Uterus (tissue), 4 donors: ENCODE results near the gene NT5C1A. TPM values are rescaled to one million over a fixed set of nuclear protein-coding genes. Genes with fewer than 3 reads are reported as not detected.
A peak's percentile ranks its signal among the peaks of the same experiment; 100 is the strongest.

Experiments used
- DNase-seq, 2 donors: peaks; one replicate each; pipeline ENCODE4 v3.0.0-alpha.2; 2019 to 2020
- H3K27ac ChIP-seq, 2 donors: fragments of 200-600 bp; sonication (generic); 1 replicate in 1 of 2; 2 replicates in 1 of 2; pipeline ENCODE4 v1.5.1; 2016 to 2018
- H3K27me3 ChIP-seq, 2 donors: fragments of 200-600 bp; sonication (generic); one replicate each; pipeline ENCODE4 v1.5.1; 2018 to 2019; ENCODE audit warnings: control low read depth in 1 of 2
- H3K36me3 ChIP-seq, 2 donors: fragments of 200-600 bp; sonication (generic); one replicate each; pipeline ENCODE4 v1.5.1; 2019; ENCODE audit warnings: control low read depth in 1 of 2
- H3K4me1 ChIP-seq, 2 donors: fragments of 200-600 bp; sonication (generic); one replicate each; pipeline ENCODE4 v1.5.1; 2018 to 2019; ENCODE audit warnings: control low read depth in 1 of 2
- H3K4me3 ChIP-seq, 2 donors: fragments of 200-600 bp; sonication (generic); 1 replicate in 1 of 2; 2 replicates in 1 of 2; pipeline ENCODE4 v1.5.1; 2018 to 2019; ENCODE audit warnings: mild to moderate bottlenecking in 1 of 2
- H3K9me3 ChIP-seq, 2 donors: fragments of 200-600 bp; sonication (generic); one replicate each; pipeline ENCODE4 v1.5.1; 2019; ENCODE audit warnings: control low read depth in 1 of 2
- CTCF ChIP-seq, 4 experiments: fragments of 200-600 bp in 2 of 4; fragments of 450-650 bp in 2 of 4; sonication (generic) in 2 of 4; IDR thresholded peaks; one replicate each; pipeline ENCODE4 v1.5.1; 2016 to 2019; ENCODE audit warnings: antibody characterized with exemption in 4 of 4, mild to moderate bottlenecking in 2 of 4, moderate library complexity in 1 of 4
- POLR2A ChIP-seq, 2 donors: fragments of 450-650 bp; IDR thresholded peaks; one replicate each; pipeline ENCODE4 v1.6.1; 2016; ENCODE audit warnings: antibody characterized with exemption in 2 of 2, mild to moderate bottlenecking in 1 of 2, moderate library complexity in 1 of 2
- intact Hi-C: fragments of 100-400 bp; cut with DNase I; formaldehyde crosslinking; loops from one replicate; pipeline ENCODE4 v1.15.1; 2023; ENCODE audit warnings: low total_unique reads
- total RNA-seq, 4 donors: library from RNA; depleted of rRNA in 3 of 4; stranded (reverse); fragments of >200 nt in 3 of 4; gene quantifications; one replicate each; pipeline versions ENCODE4 v1.1.0 to v1.2.4, GENCODE V29; 2014 to 2023
- donor health status: DM: yes; HTN: yes; CAD: no.

NT5C1A gene
- 1 to 10 TPM in 2 of 4 donors, not detected in 2; 1.1 to 1.8 TPM for total RNA-seq

DNA sequence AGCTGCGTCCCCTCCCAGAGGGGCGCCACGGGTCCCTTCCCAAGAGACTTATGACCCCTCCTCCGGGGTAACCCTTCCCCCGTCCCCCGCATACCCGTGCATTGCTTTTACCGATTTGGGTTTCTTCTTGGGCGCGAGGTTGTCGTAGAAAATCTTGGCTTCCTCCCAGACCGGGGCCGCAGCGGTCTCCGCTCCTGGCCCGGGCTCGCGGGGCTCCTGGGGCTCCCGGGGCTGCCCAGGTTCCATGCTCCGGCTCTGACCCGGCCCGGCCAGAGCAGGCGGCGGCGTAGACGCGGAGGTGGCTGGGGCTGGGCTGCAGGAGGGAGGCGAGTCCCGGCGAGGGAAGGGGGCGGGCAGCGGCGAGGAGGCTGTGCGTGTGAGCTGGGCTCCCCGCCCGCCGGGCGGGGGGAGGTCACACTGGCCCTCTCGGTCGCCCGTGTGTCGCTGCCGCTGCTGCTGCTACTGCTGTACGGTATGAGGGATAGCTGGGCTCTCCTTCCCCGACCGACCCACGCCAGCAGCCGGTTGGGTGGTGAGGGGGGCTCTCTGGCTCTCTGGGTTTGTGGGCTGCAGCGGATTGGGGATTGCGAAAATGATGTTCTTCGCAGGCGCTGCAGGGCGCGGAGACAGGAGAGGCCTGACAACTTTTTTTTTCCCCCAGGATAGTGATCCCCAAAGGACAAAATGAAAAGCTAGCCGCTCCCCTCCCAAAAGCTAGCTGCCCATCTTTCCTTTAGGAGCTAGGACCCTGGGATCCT lies at the start of gene NT5C1A:
Gene NT5C1A (minus strand): TSS at position 315 of the 758 bp plus-strand sequence. CDS start 69 bp downstream, at position 246.
- H3K27ac ChIP-seq = no peak within 1 kb of the TSS
- H3K27me3 ChIP-seq = no peaks in the 10 kb centered on the region
- no peak for DNase-seq
- H3K4me3 ChIP-seq = peak within 1 kb of the TSS; percentile 24 to 42
- H3K4me1 ChIP-seq = no peaks in the 10 kb centered on the region
- no peaks in the 10 kb centered on the region for H3K36me3 ChIP-seq
- intact Hi-C loops = no loop called here
- TF ChIP-seq CTCF (IDR thresholded peaks at IDR 0.05) = no peak
- no peak for TF ChIP-seq POLR2A (IDR thresholded peaks at IDR 0.05)
- H3K9me3 ChIP-seq = no peaks in the 10 kb centered on the region

DNA sequence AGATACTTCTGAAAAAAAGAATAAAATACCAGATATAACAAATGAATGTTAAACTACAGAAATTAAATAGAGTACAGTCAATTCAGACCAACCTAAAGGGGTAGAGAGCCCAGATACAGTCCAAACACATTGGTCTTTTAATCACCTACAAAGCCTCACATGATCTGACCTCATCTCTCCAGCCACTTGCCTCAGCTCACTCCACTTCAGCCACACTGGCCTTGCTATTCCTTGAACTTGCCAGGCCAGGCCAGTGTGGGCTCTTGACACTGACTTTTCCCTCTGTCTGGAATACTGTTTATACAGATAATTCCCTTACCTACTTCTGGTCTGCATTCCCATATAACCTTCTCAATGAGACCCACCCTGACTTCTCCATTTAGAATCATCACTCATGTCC lies 49.8 kb upstream of the NT5C1A start:
- no peak overlapping the region for H3K27ac ChIP-seq
- no peaks in the 10 kb centered on the region for H3K27me3 ChIP-seq
- H3K36me3 ChIP-seq = no peaks in the 10 kb centered on the region
- no peaks in the 10 kb centered on the region for H3K9me3 ChIP-seq
- DNase-seq = no peak
- TF ChIP-seq POLR2A (IDR thresholded peaks at IDR 0.05) = no peak
- no peak for TF ChIP-seq CTCF (IDR thresholded peaks at IDR 0.05)
- no peaks in the 10 kb centered on the region for H3K4me1 ChIP-seq
- intact Hi-C loops = no loop called here
- H3K4me3 ChIP-seq = no peak overlapping the region

DNA sequence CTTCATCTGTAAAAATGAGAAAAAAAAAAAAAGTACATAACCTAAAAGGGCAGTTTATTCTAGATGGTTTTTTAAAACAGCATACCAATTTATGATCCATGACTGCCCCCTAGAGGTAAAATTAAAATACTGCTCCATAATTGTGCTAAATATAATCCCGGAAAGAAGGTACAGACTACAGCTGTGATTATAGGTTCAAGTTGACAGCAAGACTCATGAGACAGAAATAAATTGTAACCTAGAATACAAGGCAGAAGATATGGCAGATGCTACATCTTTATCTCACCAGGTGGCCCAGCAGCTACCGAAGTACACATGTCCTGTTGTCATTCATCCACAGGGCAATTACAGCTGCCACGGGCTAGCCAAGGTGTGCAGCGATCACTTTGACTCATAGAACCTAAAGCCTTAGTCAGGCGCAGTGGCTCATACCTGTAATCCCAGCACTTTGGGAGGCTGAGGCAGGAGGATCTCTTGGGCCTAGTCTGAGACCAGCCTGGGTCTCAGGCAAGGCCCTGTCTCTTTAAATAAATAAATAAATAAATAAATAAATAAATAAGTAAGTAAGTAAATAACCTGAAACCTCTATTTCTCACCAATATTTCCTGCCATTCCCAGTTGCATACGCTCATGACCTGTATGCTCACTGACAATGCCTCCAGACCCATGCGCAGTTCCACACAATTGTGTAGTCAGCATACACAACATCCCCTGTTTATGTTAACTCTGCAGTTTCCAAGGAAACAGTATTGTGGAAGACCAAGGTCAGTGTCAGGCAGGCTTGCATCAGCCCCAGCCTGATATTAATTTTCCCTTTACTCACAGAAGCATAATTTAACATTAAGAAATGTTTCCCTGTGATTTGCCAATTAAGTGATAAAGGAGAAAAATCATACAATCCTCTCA lies 48.4 kb upstream of the NT5C1A start:
- DNase-seq = no peak
- Histone ChIP-seq H3K36me3 (no peaks in the 10 kb centered on the region), H3K9me3 (no peaks in the 10 kb centered on the region), H3K27me3 (no peaks in the 10 kb centered on the region), H3K4me1 (no peaks in the 10 kb centered on the region), H3K4me3 (no peak overlapping the region), H3K27ac (no peak overlapping the region)
- peak; percentile 60 to 75 (median 70) for TF ChIP-seq CTCF (IDR thresholded peaks at IDR 0.05)
- no peak for TF ChIP-seq POLR2A (IDR thresholded peaks at IDR 0.05)
- intact Hi-C loops = no loop called here

DNA sequence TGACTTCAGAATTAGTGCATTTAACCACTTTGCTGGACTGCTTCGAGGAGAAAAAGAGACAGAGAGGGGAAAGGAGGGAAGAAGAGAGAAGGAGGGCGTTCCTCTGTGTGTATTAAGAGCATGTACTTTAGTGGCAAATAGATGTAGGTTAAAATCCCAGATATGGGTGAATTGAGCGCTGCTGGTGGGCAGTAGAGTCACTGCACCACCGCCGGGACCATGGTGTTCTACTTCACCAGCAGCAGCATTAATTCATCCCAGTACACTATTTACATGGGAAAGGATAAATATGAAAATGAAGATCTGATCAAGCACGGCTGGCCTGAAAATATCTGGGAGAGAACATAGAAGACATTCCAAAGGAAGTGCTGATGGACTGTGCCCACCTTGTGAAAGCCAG lies 45.9 kb upstream of the NT5C1A start:
- intact Hi-C loops = no loop called here
- Histone ChIP-seq H3K36me3 (no peaks in the 10 kb centered on the region), H3K27ac (no peak overlapping the region)

More for the DNA sequence above, 45.9 kb upstream of the NT5C1A start:
- Histone ChIP-seq H3K9me3 (no peaks in the 10 kb centered on the region), H3K27me3 (no peaks in the 10 kb centered on the region), H3K4me1 (no peaks in the 10 kb centered on the region), H3K4me3 (no peak overlapping the region)
- DNase-seq = no peak
- TF ChIP-seq CTCF (IDR thresholded peaks at IDR 0.05) (no peak), POLR2A (IDR thresholded peaks at IDR 0.05) (no peak)
